GM21576 (cell line): ENCODE measurements around the gene C1QL2.

ENCODE experiments used
- ATAC-seq: cut with Tn5 transposase; IDR thresholded peaks from one replicate; pipeline ENCODE4 v1.9.1; 2021; ENCODE audit warnings: mild to moderate bottlenecking, moderate library complexity; ENCODE audit not compliant: unreplicated experiment

The C1QL2 gene

DNA sequence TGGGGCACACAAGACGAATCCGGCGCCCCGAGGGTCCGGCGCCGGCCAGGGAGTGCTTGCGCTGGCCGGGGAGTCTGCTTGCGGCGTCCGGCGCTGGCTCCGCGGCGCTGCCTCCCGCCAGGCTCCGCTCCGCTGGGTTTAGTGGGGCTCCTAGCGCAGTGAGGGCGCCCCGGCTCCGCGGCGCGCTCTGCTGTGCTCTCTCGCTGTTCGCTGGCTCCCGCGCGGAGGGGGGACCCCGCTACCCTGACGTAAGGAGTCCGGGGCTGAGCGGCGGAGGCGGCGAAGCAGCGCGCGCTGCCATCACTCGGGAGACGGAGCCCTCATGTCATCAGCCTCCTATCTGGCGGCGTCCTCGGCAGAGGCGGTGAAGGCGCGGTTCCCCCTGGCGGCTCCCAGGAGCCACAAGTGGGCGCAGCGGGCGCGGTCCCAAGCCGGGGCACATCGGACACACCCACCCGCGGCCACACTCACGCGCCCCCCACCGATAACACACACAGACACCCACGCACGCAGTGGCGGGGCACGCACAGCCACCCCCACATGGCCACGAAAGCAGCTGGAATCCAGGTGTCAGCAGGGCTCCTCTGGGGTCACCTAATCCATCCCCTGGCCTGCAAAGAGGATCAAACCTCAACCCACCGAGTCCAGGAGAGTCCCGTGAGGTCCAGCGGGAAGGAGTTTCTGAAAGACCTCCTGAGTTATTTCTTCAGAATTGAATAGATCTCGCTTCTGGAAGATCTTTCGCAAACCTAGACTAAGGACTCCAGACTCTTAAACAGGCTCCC is at the start of gene C1QL2:
C1QL2 (minus strand) TSS at position 189 of the 785 bp plus-strand sequence. CDS start 482 bp downstream, outside the sequence.
- no peak for ATAC-seq

DNA sequence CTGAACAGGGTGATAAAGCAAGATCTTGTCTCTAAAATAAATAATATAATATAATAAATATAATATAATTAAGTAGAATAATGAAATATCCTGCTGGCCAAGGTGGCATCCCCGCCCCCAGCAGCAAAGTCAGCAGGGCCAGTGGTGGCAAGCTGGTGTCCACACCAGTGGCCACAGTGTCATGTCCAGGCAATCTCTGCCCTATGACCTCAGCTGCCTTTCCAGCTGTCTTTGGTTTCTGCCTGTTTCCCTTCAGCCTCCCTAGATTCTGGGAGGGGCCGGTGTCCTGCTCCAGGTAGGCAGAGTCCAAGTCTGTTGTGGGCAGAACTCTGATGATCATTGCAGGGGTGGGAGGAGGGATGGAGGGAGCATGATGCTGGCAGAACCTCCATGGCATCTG is 48.9 kb upstream of the C1QL2 start:
- ATAC-seq: no peak

DNA sequence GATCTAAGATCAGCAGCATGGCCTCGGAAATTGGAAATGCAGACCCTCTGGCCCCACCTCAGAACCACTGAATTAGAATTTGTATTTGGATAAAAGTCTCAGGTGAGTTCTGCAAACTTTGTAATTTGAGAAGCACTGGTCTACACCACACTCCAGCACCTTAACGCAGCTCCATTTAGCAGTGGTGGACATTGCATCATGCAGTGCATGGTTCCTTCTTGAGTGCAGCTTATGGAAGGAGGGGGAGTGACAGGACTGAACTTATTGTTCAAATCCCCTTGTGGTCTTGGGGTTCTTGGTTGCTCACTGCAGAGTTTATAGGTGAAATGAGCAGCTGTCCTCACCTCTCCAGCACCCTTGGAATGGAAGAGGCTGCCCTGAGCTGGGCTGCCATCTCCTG is 47.6 kb upstream of the C1QL2 start:
- ATAC-seq: no peak

DNA sequence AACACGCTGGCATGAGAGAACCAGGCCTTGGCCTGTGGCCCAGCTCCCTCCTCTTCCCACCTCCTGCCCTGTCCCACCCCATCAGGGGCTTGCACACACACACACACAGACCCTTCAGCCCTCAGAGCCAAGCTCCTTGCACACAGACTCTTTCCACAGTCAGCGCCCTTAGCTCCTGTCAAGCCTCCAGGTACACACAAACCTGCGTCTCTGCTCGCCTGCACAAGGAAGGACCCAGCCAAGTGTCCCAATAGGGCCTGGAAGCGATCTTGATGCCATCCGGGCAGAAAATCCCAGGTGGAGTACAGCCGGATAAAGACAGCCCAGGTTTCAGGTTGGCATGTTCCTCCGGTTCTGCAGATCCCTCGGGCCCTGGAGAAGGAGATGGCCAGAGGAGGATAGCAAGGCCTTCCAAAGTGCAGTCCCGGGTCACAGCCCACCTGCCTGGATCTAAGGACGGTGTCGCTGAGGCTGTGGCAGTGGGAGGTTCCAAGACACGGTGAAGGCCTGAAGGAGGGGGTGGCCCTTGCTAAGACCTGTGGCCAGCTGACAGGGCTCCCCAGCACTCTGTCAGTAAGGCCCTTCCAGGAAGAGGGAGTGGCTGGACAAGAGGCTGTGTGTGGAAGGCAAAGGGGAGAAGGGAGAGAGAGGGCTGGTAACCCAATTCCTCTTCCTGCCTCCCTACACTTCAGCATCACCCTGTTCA is 46.6 kb upstream of the C1QL2 start:
- no peak for ATAC-seq

DNA sequence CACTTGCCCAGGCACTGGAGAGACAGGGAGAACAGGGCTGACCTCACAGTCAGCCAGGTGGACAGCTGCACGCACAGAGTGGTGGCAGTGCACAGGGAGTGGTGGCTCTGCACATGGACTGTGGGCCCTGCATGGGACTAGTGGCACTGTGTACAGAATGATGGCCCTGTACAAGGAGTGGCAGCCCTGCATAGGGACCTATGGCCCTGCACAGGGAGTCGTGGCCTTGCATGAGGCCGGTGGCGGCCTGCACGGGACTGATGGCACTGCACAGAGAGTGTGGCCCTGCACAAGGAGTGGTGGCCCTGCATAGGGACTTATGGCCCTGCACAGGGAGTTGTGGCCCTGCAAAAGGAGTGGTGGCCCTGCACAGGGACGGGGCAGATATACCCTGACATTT is 46.0 kb upstream of the C1QL2 start:
- ATAC-seq: no peak

DNA sequence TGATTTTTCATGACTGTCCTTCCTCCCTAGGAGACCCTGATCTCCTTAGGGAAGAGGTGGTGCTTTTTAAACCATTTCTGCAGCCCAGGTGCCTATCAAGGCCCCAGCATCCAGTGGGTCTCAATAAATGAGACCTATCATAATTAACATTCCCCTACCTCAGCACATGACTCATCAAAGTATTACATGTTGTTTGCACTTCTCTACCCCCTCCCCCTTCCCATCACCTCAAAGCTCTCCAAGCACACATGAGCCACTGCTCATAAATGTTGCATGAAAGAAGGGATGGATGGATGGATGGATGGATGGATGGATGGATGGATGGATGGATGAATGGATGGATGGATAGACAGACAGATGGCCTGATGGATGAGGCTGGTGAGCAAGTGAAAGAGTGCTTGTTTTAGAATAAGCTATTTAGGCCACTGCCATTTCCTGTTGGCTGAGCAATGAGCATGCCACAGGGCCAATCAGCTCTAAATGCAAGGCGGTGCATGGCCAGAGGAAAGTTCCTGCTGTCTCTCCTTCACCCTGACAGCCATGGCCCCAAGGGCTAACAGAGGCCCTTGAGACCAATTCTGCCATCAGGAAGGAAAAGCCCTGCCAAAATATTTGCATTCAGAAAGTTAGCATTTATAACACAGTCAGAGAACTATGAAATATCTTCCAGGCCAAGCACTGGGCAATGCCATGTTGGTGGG is 44.2 kb upstream of the C1QL2 start:
- ATAC-seq: no peak

DNA sequence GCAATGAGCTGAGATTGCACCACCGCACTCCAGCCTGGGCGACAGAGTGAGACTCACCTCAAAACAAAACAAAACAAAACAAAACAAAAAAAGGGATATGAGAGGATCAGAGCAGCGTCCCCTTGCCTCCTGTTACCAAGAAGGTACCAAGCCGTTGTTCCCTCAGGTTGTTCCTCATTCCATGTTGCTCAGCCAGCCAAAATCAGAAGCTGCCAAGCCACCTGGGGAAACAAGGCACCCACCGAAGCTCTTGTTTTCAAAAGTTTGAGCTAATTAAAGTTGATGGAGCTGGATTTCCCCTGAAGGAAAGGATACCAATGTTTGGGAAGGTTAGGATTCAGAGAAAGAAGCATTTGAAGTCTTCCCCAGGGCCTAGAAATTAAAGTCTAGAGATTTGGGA is 43.3 kb upstream of the C1QL2 start:
- ATAC-seq: no peak

DNA sequence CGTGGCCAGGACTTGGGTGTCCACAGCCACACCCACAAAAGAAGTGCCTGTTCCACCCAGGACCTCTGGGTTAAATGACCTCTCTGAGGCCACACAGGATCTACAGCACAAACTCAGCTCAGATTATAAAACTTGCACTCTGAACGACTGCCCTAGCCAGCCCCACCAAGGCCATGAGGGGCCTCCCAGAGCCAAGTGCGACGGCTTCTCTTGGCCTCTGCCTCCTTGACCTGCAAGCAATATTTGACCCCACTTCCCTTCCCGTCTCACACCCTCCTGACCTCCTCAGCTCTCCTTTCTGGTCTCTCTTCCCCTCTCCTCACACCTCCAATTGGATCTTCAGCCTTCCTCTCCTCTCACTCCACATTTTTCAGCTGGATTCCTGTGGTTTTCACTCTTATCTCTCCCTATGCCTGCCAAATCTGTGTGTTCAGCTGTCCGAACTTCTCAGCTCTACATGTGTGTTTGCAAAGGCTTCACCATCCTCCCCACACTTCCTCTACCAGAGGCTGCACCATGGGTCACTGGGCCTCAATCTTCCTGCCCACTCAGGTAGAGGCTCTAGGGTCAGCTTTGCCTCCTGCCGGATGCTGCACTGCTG is 39.8 kb upstream of the C1QL2 start:
- no peak for ATAC-seq

DNA sequence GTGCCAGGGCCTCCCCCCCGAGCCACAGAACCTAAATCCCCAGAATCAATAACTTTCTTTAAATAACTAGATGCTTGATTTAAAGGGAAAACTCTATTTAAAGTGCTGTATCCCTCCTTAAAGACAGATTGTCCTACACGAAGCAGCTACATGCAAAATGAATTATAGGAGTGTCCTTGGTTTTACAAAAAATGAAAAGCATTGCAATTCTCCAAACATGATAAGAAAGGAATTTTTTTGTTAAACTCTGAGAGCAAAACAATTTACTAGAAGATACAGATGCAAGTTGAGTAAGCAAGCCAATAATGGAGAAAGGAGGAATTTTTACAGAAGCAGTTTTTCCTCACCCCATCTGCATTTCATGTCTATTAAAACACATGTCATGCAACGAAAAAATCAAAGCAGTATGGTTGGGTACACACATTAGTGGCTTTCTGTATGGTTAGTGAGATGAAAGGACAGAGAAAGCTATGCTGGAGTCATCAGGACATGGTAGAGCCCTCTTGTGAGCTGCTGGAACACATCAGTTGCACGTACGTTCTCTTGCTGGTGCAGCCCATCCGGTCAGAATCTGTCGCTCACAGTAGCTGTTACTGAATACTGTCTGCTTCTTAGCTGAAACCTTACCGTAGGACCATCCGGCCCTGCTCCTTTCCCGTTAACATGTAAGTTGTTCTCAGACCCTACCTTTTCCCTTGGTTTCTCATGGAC is 39.1 kb upstream of the C1QL2 start:
- no peak for ATAC-seq

DNA sequence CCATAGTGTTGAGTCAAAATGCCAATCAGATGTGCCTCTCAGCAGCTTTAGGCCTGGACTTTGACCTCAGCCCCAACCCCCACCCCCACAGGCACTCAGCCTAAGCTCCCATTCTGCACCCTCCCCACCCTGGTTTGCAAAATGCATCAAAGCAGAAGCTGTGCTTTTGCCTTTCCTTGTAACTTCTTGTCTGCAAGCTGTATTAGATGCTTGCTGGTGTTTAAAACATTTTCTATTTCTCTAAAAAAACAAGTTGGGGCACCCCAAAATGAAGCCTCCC is 38.5 kb upstream of the C1QL2 start:
- ATAC-seq: no peak

DNA sequence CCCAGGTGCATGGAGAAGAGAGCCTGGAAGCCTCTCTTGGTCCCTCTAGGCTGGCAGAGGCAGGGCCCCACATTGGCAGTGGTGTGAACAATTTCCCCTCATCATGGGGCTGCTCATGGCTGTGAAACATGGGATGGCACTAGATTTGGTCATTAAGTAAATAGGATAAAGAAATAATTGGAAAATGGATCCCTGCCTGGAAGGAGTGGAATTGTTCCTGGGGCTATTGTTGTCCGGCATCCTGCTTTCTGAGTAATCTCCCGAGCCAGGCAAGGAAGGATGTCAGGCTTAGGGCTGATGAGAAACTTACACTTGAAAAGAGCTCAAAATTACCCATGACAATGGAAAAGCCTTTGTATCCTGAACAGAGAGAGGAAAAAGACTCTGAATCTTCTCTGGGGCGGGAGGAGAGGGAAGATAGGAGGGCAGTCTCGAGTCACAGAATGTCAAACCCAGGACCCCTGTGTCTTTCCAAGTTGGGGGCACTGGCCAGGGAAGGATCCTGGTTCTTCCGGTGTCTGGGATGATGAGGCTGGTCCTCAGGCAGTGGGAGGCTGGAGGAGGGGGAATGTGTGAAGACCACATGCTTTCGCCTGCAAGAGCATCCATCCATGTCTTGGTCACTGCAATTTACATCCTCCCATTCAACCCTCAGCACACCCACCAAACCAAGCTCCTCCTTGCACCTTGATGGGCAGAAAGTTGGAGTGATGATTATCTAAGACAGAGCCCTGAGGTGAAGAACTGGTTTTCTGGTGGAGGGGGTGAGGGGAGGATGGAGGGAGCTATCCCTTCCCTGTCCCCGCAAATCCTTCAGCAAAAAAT is 38.0 kb upstream of the C1QL2 start:
- ATAC-seq: no peak

DNA sequence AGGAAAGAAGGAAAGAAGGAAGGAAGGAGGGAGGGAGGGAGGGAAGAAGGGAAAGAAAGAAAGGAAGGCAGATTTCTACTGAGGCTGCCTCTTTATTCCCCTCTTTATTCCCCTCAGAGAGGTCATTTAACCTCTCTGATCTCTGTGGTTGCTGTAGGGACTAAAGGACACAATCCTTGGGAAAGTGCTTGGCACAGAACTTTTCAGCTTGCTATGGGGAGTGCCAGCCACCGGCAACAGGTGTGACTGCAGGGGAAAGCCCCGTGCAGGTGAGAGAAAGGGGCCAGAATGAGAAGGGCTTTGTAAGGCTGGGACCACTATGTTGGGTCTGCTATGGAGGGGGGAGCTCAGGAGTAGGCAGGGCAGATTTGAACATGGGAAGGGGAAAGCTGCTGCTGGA is 37.3 kb upstream of the C1QL2 start:
- ATAC-seq: no peak

DNA sequence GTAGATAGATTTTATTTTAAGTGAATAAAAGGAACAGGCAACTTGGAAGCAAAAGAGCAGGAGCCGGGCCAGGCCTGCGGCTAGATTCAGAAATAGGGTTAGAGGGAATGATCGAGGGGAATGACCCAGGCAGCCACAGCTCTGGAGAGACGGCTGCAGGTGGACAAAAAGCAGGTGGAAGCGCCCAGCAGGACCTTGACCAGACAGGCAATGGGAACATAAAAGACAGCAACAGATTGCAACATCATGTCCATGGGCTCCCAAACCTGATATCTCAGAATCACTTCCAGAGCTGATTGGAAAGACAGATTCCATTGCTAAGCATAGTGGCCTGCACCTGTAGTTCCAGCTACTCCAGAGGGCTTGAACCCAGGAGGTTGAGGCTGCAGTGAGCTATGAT is 36.5 kb upstream of the C1QL2 start:
- no peak for ATAC-seq

DNA sequence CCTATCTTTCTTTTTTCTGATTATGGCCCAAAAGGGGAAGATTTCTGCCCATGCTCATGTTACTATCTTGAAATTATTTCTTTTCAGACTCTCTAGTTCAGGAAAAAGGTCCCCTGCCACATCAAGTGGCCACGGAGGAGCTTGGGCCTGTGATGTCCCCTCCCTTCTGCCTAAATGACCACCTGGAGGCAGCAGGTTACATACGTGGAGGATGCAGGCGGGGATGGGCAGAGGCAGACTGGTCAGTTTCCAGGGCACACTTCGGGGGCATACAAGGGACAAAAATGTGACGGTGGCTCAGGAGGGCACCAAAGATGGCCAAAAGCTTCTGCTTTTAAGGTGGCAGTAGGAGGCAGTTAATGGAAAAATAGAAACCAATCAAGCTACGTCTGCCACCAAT is 34.3 kb upstream of the C1QL2 start:
- ATAC-seq: no peak

DNA sequence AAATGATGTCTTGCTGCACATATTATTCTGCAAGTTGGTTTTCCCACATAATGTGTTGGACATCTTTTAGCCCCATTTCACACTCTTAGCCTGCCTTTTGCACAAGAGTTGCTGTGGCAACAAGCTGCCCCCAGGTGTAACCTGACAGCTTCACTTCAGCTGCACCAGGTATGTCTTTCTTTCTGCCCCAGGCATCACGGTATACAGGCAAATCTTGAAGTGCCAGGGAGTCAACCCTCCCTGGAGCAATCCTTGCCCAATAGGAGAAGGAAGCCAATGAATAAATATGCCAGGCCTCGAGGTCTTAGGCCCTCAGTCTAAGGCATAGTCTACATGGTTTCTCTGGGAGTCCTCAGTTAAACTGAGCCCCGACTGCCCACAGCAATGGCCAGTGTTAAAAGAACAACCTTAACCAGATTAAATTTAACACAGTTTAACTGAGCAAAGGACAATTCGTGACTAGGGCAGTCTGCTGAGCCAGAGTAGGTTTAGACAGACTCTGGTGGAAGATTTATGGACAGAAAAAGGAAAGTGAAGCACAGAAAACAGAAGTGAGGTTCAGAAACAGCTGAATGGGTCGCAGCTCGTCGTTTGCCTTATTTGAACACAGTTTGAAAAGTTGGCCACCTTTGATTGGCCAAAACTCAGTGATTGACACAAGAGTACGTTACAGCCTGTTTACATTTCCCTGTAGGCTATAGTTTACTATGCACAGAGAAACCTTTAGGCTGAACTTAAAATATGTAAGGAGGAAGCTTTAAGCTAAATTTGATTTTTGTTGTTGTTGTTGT is 32.0 kb upstream of the C1QL2 start:
- ATAC-seq: no peak

DNA sequence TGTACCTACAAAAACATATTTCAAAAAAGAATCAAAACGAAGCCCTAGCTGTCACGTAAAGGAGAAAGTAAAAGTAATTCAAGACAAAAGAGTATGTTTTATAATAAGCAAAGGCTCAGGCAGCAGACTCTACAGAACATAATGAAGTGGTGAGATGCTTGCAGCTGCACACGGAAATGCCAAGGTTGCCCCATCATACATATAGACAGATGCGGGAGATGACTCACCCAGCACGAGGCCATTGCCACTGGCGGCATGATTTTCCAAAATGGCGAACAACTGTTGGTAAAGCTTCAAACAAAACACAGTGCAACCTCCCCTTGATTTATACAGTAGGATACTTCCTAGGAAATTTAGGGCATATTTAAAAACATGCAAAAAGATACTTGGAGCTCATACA is 26.0 kb upstream of the C1QL2 start:
- ATAC-seq: no peak

DNA sequence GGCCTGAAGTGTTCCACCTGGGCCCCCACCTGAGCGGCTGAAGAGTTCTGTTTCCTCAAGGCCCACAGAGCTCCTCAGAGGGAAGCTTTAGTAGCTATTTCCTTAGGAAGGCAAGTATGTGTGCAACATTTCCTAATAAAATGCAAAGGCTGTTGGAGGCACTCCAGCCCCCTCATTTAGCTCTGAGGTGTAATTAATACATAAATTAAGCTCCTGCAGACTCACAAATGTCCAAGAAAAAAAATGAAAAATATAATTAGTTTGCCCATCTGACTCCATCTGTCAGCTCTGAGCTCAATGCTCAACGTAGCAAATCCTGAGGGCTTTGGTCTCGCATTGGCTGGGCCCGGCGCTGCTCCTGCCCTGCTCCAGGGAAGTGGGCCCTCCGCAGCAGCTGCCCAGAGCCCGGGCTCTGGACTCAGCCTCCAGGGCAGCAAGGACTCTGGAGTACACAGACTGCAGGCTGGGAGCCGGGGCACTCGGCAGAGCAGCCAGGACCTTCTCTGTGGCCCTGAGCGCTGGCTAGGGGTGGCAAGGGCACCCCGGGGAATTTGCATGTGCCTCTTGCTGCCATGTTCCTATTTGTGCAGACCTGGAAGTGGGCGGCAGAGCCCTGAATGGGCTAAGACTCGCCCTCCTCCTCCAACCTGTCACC is 23.4 kb upstream of the C1QL2 start:
- no peak for ATAC-seq

DNA sequence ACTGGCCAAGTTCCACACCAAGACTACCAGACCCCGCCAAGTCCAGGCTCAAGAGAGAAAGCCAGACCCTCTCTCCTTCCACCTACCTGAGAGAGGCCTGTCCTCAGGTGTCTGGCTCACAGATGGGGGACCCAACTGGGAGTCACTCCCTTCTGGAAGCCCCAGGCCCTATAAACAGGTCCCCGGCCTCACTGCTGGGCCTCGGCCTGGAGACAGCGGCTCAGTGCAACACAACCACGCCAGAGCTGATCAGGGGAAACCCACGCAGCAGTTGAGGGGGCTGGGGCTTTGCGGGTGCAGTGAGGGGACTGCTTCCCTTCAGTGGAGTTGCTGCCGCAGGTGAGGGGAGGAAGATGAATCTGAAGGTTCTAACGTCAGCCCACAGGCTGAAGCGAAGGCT is 22.8 kb upstream of the C1QL2 start:
- ATAC-seq: no peak

DNA sequence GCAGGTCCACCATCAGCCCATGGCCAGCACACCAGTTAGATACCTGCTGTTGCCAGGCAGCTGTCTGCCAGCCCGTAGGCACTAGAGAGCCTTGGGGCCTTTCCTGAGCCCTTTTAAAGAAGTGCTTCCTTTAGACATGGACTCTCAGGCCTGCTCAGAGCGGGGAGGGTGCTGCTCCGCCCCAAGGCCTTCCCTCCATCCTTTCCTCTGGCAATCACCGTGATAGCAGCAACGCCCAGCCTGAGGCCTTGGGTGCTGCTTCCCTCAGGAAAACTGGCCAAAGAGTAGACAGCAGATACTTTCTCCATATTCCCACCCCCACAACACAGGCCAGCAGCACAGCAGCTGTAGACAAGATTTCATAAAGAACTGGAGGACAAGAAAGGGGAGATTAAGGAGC is 22.3 kb upstream of the C1QL2 start:
- ATAC-seq: no peak
